HL-60/S4 treated with phorbol 12-myristate 13-acetate at 8.2 ng/mL for 4 days and 3 days (cell line): Measurements from ENCODE around the gene KCNAB2.

Experiments used
- in situ Hi-C: fragments of 300-500 bp; cut with MboI; formaldehyde crosslinking; loops from 2 replicates; pipeline ENCODE4 v1.15.0; 2022; ENCODE audit warnings: low sequenced_read_pairs

KCNAB2 gene

DNA sequence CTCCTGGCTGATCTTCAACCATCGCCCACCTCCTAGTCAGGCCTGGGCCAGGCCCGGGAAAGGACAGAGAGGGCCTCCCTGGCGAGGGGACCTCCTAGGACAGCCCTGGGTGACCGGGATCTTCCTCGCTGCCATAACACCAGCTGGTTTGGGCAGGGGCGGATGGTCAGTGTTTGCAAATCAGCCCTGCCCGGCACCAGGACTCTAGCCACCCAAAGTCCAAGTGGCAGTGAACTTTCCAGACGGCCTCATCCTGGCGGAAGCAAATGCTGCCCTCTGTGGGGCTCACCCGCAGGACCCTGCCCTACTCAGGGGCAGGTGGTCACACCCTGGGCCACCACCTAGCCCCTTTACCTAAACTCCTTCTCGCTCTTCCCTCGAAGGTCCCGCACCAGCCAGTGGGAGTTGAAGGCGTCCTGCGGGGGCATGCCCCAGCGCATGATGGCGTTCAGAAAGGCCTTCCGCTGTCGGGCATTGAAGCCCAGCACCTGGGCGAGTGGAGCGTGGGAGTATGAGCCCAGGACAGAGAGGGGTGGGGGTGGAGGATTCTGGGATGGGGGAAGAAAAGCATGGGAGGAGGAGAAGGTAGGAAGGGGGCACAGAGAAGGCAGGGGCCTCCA lies 79.2 kb downstream of the KCNAB2 start:
- in situ Hi-C loops, result no loop called here

DNA sequence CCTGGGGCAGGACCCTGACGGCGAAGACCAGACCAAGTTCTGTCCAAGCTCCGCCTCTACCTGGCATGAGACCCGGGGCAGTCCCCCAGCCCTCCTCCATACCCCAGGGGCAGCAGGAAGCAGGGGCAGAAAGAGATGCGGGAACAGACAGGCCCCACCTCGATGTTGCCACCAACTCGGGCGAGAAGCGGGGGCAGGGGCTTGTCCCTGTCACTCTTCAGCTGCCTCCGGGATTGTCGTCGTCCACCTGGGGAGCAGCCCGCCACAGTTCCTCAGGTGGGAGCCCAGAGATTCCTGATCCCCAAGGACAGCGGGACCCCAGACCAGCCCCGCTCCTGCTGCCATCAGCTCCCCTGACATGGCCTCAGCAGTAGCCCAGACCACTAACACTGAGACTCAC lies 79.7 kb downstream of the KCNAB2 start:
- in situ Hi-C loops, result no loop called here

DNA sequence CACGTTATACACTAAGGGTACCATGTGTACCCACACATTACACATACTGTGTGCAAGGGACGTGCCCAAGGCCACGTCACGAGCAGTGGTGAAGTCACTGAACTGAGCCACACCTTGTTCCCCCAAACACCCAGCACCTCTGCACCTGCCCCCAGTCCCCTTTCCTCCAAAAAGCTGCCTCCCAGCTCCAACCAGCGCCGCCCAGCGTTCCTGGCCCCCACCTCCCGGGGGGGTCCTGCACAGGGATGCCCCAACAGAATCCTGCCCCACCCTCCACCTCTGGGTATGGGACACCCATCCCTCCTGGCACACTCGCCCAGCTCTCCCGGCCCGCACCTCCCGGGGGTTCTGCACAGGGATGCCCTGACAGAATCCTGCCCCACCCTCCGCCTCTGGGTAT lies 80.3 kb downstream of the KCNAB2 start:
- in situ Hi-C loops, result no loop called here

- in situ Hi-C loops, result no loop called here
Measured at GRCh38 chr1:6126521-6127067, 80.9 kb downstream of the KCNAB2 start.

DNA sequence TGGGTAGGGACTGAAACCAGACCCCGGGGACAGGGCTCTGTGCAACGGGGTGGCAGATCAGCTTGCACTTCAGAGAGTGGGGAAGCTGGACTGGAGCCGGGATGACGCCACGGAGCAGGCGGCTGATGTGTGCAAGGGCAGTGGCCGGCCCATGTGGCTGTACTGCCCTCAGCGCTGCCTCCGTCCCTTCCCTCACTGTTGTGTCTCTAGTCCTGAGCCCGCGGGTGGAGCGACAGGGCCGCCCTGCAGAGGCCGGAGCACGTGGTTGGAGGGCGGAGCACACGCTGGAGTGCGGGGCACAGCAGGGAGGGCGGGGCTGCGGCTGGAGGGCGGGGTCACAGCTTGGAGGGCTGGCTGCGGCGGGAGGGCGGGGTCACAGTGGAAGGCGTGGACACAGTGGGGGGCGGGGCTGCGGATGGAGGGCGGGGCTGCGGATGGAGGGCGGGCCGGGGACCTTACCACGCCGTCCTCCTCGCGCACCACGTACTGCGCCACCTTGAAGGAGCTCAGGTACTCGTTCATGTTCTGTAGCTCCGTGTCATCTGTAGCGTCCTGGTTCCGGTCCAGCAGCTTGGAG lies 82.0 kb downstream of the KCNAB2 start:
- in situ Hi-C loops, result no loop called here

- in situ Hi-C loops, result no loop called here
Measured at GRCh38 chr1:6128276-6129081, 82.8 kb downstream of the KCNAB2 start.

DNA sequence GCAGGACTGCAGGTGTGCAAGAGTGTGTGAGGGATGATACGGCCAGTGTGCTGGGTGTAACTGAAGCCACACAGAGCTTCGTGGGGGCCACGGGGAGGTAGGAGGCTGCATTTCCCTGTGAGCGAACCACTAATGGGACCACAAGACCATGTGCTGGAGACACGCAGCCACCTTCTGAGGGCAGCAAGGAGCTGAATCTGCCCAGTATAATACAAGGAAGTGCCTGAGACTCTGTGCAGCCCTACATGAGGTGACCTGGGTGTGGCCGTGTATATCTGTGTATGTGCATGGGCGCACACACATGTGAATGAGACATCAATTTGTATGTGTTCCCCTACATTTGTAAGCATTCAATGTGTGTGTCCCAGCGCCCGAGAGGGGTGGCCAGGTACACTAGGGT lies 83.6 kb downstream of the KCNAB2 start:
- in situ Hi-C loops, result no loop called here

DNA sequence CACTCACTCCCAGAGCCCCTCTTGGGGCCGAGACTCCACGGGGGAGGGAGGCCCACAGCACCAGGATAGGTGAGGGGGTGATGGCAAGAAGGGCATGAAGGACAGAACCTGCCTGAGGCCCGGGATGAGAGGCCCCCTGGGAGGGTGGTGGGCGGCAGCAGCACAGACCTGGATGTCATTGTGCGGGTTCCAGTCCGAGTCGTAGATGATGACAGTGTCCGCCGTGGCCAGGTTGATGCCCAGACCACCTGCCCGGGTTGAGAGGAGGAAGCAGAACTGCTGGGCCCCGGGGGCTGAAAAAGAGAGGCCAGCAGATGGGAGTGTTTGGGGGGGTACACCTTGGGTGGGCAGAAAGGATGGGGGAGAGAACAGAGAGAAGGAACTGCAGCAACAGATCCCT lies 84.3 kb downstream of the KCNAB2 start:
- in situ Hi-C loops, result no loop called here

DNA sequence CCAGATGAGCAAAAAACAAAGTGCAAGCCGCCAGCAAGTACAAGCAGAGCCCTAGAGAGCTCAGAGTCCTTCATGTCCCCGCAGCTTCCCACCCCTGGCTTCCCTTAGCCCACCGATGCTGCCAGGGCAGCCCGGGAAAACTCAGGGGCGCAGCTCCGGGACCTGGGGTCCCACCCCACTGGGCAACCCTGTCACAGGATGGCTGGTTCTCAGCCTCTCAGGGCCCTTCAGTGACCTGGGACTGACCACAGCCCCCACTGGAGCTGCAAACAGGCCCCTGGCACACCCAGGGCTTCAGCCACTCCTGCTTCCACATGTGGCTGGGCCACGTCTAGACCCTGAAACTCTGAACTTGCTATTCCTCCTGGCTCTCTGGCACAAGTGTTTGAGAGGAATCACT lies 84.9 kb downstream of the KCNAB2 start:
- in situ Hi-C loops, result no loop called here

GRCh38 chr1:6131561-6131960 lies 85.9 kb downstream of the KCNAB2 start:
- in situ Hi-C loops, result no loop called here

DNA sequence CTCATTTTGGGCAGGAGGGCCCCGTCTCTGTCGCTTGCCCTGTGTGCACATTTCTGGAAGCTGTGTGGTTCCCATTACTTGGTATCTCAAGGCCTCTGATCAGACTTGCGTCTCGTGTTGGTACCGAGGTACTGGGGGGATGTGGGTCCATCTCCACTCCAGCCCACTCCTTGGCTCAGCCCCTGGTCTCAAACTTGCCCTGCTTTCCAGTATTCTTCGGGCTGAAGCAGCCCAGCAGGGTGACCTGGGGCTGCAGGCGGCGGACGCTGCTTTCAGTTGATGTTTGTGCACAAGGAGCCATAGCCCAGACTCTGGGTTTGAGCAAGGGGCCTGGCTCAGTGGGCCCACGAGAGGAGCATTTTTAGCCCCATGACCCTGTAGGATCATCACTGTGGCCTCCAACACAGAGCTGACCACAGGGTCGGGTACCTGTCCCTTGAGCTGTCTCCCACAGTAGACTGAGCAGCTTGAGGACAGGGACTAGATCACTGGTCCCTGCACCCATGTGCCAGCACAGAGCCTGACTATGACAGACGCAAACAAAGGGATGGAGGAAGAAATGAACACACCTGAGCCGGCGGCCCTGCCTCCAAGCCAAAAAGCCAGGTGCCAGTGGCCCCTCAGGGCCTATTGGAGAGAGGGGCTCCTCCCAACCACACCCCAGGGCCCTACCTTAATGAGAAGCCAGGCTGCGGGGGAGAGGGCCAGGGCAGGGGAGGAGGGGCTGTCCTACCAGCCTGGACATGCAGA lies 87.6 kb downstream of the KCNAB2 start:
- in situ Hi-C loops, result no loop called here

- in situ Hi-C loops, result no loop called here
Measured at GRCh38 chr1:6134206-6134605, 88.5 kb downstream of the KCNAB2 start.

DNA sequence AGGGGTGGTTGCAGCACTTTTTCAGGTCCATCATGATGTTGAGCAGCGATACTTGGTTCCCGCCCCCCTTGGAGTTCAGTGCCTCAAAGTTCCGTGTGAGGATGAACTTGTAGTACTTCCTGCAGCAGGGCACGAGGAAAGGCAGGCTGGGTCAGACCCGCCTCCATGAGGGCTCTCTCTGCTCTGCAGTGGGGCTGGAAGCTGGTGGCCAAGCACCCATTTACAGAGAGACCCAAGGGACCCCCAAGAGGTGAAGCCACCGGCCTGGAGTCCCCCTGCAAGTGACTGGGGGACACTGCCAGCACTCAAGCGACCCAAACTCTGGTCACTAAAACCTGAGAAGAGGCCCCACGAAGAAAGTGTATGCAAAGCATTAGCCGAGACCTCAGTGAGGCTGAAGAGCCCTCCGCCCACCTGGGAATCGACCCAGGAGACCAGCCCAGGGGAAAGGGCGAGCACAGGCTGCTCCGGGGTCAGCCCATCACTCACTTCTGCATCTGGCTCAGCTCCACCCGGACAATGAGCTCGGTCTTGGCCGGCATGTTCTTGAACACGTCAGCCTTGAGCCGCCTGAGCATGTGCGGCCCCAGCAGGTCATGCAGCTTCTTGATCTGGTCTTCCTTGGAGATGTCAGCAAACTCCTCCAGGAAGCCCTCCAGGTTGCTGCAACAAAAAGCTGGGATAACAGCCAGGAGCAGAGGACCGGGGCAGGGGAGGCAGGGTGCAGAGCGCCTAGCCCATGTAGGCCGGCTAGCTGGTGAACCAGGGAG lies 89.2 kb downstream of the KCNAB2 start:
- in situ Hi-C loops, result no loop called here

GRCh38 chr1:6136516-6137220 lies 91.0 kb downstream of the KCNAB2 start:
- in situ Hi-C loops, result no loop called here

DNA sequence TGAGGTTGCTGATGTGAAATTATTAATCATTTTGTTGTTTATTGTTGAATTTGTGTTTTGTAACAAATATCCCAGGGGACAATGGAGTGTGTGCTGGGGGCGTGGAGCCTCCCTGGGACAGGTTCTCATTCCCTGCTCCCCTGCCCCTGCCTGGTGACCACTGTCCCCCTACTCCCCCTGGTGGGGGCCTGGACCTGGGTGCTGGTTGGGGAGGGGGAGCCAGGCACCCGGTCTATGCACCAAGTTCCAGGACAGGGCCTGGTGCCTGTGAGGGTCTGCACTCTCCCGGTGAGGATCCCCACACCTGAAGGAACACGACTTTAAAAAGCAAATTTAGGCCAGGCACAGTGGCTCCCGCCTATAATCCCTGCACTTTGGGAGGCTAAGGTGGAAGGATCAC lies 92.1 kb downstream of the KCNAB2 start:
- in situ Hi-C loops, result no loop called here

DNA sequence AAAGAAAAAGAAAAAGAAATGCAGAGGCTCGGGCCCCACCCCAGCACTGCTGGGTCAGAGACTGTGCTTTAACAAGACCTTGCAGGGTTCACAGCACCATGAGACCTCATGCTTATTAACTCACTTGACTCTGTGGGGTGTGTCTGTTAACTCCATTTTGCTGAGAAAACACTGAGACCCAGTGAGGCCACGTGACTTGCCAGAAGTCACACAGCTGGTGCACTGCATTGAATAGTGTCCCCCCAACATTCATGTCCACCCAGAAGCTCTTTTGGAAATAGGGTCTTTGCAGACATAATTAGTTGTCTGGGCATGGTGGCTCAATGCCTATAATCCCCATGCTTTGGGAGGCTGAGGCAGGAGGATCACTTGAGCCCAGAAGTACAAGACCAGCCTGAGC lies 94.7 kb downstream of the KCNAB2 start:
- in situ Hi-C loops, result no loop called here

- in situ Hi-C loops, result no loop called here
Measured at GRCh38 chr1:6141592-6141991, 95.9 kb downstream of the KCNAB2 start.

- in situ Hi-C loops, result no loop called here
Measured at GRCh38 chr1:6142036-6142621, 96.4 kb downstream of the KCNAB2 start.

DNA sequence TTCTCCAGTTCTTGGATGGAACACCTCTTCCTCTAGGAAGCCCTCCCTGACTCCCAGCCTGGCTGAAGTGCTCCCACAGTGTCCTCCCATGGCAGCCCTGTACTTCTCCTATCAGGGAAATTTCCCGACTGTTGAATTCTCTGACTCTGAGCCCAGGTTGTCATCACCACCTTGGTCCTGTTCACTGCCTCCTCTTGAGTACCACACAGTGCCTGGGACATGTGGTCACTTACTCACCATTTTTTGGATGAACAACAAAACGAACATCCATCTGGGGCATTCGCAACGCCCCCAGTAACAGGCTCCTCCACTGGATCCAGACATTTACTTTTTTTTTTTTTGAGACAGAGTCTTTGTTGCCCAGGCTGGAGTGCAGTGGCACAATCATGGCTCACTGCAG lies 97.0 kb downstream of the KCNAB2 start:
- in situ Hi-C loops, result no loop called here

- in situ Hi-C loops, result no loop called here
Measured at GRCh38 chr1:6143395-6143794, 97.7 kb downstream of the KCNAB2 start.
